ENCODE measurements around the gene ZIC5. TPM values are rescaled to one million over a fixed set of nuclear protein-coding genes. Genes with fewer than 3 reads are reported as not detected.
A peak's percentile ranks its signal among the peaks of the same experiment; 100 is the strongest.

The ZIC5 gene
- 1.5 and 3.8 TPM in 2 replicates for total RNA-seq (2014; rRNA removed; shearing (Covaris generic); ENCODE audit: low replicate concordance)

DNA sequence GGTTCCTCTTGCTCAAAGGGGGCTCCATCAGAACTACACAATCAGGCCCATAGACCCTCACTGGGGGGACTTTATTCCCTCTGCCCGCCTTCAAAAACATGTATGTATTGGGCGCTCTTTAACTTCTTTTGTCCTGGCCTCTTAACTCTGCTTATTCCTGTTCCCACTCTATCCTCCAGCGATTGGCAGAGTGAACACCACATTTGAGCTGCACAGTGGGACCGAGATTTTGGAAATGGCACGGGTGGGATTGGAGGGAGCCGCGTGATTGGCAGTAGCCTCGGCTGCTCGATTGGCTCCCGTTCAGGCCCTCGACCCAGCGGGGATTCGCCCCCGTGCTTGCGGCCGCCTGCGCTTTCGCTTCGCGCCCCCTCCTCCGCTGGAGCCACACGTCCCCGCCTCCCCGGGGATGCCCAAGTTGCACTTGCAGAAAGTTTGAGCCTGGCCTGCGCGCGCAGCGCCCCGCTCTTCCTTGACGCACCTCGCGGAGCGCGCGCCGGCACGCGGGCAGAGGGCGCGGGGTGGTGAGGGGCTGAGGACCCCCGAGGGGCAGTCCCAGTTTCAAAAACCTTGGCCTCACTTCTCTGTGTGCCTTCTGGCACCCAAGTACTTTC, at the start of gene ZIC5:
Gene ZIC5, minus strand, starts transcription at position 192 of the 614 bp plus-strand sequence. Its CDS starts 164 bp downstream, at position 28.
- no peak for DNase-seq (ENCODE audit: low read depth)
- in situ Hi-C loops (cut with HindIII; ENCODE audit: low pct_unique_long_range_greater_than_20kb, low sequenced_read_pairs) = no loop called here

DNA sequence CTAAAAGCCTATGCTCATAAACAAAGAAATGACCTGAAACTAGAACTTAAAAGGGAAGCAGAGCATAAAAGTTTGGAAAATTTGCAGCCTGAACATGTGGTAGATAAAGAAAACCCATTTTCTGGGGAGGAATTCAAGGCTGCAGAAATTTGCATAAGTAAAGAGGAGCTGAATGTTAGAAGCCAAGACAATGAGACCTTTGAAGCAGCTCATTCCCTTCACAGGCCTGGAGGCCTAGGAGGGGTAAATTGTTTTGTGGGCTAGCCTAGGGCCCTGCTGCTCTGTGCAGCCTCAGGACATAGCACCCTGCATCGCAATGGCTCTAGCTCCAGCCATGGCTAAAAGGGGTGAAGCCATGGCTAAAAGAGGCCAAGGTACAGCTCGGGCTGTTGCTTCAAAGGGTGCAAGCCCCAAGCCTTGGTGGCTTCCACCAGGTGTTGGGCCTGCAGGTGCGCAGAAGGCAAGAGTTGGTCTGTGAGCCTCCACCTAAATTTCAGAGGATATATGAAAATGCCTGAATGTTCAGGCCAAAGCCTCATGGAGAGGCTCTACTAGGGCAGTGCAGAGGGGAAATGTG, 48.3 kb upstream of the ZIC5 start:
- in situ Hi-C loops (cut with HindIII; ENCODE audit: low pct_unique_long_range_greater_than_20kb, low sequenced_read_pairs) = no loop called here
- DNase-seq (ENCODE audit: low read depth) = no peak

DNA sequence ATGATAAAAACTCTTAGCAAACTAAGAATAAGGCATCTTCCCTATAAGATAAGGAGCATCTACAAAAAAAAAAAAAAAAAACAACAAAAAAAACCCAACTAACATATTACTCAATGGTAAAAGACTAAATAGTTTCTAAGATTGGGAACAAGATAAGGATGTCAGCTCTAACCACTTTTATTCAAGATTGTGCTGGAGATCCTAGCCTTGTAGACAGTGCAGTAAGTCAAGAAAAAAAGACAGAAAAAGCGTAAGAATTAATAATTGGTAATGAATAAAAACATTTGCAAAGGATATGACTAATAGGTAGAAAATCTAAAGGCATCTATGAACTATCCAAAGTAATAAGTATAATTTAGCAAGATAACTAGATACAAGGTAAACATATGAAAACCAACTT, 43.1 kb upstream of the ZIC5 start:
- DNase-seq (ENCODE audit: low read depth) = no peak
- in situ Hi-C loops (cut with HindIII; ENCODE audit: low pct_unique_long_range_greater_than_20kb, low sequenced_read_pairs) = no loop called here

DNA sequence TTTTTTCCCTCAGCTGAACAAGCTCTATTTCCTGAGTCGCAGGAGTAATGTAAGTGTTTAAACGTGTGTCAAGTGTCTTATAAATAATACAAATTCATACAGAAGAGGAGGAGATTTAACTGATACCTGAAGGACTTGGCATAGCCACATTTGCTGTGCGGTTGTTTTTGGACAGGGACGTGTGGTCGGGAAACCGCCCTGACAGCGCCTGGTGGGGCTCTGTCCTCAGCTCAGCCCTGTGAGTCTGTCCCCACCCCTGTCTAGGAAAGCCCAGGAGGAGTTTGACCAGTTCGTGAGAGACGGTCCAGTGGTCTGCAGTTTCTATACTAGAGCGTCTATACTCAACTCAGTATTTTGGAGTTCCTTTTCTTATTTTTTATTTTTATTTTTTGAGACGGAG, 26.7 kb upstream of the ZIC5 start:
- DNase-seq (ENCODE audit: low read depth) = no peak
- in situ Hi-C loops (cut with HindIII; ENCODE audit: low pct_unique_long_range_greater_than_20kb, low sequenced_read_pairs) = no loop called here

DNA sequence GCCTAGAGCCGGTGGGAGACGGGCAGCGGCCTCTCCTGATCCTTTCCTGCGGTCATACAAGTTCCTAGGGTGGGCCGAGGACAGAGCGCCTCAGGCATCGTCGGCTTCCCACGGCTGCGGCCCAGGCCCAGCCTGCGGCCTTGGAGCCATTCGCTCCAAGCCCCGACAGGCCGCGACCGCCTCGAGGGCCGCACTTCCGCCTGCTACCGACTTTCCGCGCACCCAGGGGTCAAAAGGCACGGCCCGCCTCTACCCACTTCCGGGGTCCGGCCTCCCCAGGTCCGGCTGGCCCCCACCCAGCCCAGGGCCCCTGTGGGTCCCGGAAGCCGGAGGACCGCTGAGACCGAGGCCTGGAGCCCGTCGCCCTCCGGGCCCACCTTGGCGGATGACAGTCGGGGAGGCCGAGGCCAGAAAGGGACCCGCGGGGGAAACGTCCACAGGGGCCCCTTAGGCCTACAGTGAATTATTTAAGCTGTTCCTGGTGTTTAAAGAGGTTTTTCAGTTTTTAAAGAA, 26.2 kb upstream of the ZIC5 start:
- no peak for DNase-seq (ENCODE audit: low read depth)
- in situ Hi-C loops (cut with HindIII; ENCODE audit: low pct_unique_long_range_greater_than_20kb, low sequenced_read_pairs) = no loop called here

DNA sequence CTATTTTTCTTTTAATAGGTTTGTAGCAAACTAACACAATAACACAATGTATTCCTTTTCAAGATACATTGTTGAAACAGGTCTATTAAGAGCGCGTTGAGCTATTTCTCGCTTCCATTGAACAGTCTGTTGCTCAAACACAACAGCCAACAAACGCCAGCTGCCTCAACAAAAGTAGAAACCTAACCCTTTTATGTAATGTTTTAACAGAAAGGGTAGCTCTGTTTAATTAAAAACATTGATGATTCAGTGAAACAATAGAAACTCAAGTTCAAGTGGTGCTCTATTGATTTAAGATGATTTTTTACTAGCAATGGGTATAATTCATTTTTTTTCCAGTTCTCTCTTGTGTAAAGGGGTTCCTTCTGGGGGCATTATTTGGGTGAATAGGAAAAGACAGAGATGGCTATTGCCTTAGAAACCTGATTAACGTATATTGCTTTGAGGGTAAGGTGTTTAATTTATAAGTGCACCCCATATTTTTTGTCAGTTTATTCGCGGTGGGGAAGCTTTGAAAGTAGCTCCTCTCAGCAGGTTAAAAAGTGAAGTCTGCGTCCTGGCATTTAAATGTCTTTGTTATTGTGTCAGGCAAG, 24.9 kb upstream of the ZIC5 start:
- DNase-seq (ENCODE audit: low read depth) = no peak
- in situ Hi-C loops (cut with HindIII; ENCODE audit: low pct_unique_long_range_greater_than_20kb, low sequenced_read_pairs) = no loop called here

DNA sequence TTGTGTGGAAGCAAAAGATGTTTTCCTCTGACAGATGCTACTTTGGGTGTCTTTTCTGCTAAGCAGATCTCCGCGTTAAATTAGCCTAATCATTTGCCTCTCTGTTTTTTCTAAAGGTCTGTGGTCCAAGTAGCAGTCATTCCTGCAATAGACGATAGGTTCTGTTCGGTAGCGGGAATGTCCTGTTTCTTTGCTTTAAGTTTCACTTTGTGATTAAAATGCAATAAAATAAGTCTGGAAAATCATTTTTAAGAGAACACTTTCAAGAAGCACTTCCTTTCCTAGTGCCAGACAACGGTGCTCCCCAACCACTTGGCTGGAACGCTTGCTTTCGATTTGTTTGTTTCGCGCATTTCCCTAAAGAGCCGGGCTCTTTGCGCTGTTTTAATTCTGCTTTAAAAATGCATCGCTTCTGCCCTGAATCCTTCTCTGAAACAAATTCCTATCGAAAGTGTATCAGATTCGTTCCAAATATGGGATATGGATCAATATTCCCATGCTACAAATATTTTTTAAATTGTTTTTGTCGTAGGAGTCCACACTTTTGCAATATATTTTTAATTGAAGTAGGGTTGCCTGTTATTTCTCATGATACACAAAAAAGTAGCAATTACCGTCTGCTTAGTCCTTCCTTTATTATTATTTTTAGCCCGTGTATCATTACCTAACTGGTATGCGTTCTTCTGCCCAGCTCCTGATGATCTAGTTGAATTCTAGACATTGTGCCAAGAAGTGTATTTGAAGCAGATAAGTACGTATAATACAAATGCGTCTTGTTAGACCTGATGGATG, 24.2 kb upstream of the ZIC5 start:
- in situ Hi-C loops (cut with HindIII; ENCODE audit: low pct_unique_long_range_greater_than_20kb, low sequenced_read_pairs) = no loop called here
- DNase-seq (ENCODE audit: low read depth) = no peak

DNA sequence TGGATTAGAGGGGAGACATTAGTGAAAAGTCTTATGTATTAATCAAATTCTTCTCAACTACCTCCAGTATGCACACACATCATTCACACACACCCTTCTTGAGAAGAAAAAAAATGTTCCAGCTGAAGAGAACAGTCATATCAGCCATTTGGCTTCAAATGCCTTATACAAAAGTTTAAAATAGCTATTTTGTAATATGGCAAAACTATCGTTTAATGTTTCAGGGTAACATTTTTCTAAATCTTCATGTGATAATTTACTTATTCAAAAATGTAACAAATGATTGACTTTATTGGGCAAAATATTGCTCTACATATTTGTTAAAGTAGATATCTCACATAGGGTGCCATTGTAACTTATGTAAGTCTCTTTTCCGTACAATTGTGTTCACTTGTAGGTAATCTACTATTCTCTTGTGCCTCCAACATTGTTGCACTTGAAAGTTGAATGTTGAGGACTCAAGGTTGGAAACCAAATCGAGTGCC, 23.6 kb upstream of the ZIC5 start:
- in situ Hi-C loops (cut with HindIII; ENCODE audit: low pct_unique_long_range_greater_than_20kb, low sequenced_read_pairs) = no loop called here

DNA sequence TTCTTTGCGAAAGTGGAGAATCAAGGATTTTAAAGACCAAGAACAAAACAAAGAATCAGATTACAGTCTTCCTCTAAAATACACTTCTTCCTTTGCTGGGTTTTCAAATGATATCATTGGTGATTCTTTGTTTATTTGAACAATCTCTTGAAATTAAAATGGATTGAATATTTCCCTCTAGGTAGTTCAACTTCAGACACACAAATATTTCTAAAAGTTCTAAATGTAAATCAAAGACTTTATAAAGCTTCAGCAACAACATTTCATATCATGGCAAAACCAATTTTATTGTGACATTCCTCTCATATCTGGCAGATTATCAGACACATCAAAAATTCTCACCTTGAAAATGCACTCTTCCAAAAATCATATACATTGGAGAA, 23.1 kb upstream of the ZIC5 start:
- no peak for DNase-seq (ENCODE audit: low read depth)
- in situ Hi-C loops (cut with HindIII; ENCODE audit: low pct_unique_long_range_greater_than_20kb, low sequenced_read_pairs) = no loop called here

More for the DNA sequence above, 23.6 kb upstream of the ZIC5 start:
- no peak for DNase-seq (ENCODE audit: low read depth)

DNA sequence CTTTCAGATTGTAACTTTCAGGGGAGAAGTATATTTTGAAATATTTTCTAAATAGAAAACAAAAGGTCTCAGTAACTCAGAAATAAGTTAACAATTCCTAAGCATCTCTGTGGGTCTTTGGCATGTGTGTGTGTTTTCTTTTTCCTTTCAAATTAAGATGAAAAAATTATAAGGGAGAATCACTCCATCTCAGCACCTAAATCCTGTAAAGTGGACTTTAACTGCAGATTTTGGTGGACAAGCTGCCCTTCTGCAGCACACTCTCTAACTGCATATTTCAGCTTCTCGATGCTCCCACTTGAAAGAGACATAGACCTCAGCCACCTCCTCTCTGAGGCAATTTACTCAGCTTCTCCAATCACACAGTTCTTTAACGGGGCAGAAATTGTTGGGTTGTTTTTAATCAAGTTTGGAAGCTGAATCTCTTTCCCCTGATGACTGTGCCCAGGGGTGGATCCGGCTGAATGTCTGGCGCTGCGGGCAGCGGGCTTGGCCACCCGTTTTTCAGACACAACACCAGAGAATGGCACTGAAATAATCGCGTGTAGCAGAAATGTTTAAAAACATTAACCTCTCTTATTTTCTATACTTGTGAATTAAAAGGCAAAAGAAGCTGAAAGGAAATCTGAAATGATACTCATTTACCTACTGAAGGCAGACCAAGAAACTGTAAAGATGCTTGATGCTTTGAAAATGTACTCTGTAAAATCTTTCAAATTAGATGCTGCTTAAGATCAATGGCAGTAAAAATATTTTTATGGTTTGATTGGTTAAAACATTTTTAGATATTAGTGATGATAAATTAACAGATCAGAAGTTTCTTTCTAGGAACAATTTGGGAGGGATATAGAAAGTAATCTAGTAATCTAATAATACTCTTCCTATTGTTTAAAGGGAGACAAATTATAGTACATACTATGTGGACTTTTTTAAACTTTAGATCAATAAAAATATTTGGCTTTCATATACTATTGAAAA, 22.4 kb upstream of the ZIC5 start:
- no peak for DNase-seq (ENCODE audit: low read depth)
- in situ Hi-C loops (cut with HindIII; ENCODE audit: low pct_unique_long_range_greater_than_20kb, low sequenced_read_pairs) = no loop called here

DNA sequence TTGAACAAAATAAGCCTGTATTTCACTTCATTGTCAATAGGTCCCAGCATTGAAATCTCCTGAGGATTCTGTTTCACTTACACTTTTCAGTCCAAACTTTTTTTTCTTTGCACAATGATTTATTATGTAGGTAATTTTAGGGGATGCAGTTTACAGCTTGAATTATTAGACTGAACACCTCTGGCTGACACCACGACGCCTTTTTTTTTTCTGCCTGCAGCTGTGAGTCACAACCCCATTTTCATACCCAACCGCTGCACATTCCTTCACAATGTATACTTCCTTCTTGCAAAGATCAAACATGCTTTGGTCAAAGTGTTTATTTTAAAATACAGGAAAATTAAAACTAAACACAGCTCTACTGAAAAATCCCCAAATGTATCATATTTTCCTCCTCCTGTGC, 21.4 kb upstream of the ZIC5 start:
- in situ Hi-C loops (cut with HindIII; ENCODE audit: low pct_unique_long_range_greater_than_20kb, low sequenced_read_pairs) = no loop called here
- DNase-seq (ENCODE audit: low read depth) = peak; percentile 28

DNA sequence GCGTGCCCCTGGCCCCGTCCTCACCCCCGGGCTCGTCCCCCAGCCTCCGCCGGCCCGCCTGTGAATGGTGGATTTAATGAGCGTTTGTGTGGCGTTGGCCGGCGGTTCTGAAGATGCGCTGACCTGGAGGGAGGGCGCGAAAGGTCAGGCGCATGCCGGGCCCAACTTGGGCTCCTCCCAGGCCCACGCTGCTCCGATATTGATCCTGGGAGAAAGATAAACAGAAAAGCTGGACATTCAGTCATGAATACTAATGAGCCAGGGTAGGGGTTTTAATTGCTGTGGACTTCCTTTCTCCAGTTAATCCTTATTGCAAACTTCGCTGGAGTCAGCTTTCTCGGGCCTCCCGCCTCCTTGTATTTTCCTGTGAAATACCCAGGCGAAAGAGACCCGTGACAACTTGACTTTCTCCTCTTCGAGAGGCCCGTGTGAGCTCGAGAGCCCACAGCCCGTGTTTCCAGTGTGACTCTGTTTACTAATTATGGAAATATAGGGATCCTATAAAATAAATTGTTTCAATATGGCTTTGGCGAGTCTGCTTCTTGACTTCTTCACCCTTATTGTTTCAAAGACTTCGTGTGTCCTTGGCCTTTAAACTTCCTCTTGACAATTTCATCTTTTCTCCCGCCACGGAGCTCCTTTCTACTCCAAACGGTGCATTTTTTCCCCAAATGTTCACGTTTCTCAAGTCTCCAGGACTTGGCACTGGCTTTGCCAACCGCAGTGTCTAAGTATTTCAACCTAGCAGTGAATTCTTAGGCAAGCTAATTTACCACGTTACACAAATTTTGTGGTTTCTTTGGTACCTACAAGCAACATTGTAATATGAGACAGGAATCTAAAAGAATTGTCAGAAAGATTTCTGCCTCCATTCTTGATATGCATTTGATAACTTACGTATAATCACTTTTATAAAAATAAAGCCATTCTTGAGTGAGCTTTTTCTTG, 20.5 kb upstream of the ZIC5 start:
- DNase-seq (ENCODE audit: low read depth) = no peak
- in situ Hi-C loops (cut with HindIII; ENCODE audit: low pct_unique_long_range_greater_than_20kb, low sequenced_read_pairs) = no loop called here

DNA sequence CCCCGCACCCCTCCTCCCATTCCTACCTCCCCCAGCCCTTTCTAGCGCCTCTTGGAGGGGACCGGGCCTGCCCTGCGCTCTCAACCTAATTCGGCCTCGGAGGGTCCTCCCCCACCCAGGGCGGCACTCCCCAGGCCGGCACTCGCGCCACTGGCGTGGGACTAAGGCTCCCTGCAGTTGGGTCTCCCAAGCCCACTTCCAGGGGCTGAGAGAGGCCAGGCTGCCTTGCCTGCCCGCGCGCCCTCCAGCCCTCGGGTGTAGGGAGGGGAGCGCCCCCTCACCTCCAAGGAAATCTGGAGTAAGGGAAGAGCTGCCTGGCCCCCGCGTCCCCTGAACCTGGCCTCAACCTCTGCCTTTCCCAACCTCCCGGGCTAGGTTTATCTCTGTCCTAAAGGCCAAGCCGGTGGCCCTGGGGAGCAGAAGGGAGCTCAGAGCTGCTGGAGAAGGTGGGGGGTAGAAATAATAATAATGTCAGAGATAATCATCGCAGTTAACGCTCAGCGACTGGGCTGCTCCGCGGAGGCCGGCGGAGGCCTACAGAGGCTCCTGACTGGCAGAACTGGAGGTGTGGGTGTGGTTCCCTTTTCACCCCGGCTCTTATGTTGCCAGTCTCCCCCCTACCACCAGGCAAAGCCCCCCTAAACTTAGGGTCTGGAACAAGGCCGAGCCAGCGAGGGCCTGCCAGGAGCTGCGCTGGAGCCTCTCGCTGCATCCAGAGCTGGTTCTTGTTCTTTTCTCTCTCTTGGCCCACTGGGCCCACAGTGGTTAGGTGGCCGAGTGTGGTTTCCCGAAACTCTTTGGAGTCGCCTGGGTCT, 19.7 kb upstream of the ZIC5 start:
- in situ Hi-C loops (cut with HindIII; ENCODE audit: low pct_unique_long_range_greater_than_20kb, low sequenced_read_pairs) = no loop called here

DNA sequence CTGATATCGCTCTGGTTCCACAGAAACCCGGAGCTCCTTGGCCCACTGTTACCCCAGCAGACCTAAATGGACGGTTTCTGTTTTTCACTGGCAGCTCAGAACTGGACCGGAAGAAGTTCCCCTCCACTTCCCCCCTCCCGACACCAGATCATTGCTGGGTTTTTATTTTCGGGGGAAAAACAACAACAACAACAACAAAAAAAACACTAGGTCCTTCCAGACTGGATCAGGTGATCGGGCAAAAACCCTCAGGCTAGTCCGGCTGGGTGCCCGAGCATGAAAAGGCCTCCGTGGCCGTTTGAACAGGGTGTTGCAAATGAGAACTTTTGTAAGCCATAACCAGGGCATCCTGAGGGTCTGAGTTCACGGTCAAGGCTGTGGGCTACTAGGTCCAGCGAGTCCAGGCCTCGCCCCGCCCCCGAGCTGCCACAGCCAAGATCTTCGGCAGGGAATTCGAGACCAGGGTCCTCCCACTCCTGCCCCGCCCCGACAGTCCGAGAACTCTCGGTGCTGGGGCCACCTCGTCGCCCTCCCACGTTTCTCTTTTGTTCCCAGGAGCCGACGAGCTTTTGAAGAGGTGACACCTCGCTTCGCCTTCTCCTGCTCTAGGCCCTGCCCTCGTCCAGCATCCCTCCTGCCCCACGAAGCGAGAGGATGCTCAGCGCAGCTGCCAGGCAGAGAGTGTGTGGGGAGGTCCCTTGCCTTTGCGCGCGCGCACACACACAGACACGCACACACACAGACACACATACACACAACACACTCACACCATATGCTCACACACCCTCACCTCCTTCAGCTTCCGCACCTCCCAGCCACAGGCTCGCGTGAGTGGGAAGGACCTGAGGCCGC, 18.8 kb upstream of the ZIC5 start:
- no peak for DNase-seq (ENCODE audit: low read depth)
- in situ Hi-C loops (cut with HindIII; ENCODE audit: low pct_unique_long_range_greater_than_20kb, low sequenced_read_pairs) = no loop called here

More for the DNA sequence above, 19.7 kb upstream of the ZIC5 start:
- no peak for DNase-seq (ENCODE audit: low read depth)
